Epithelial cell of esophagus (primary cell): ENCODE results near the gene MAD1L1.
"Not testable (repeated sequence)": the region's sequence is repeated elsewhere in the genome, so short reads cannot be mapped to it uniquely, and the experiment has no call there.

ENCODE experiments used
- DNase-seq: peaks from one replicate; pipeline ENCODE4 v3.0.0; 2010; ENCODE audit warnings: low read depth
- H3K4me3 ChIP-seq: 2 replicates; pipeline ENCODE4 v1.5.1; 2011; ENCODE audit warnings: mild to moderate bottlenecking, low read length, control low read depth
- TF ChIP-seq, protein P1 (sequence below): IDR thresholded peaks from 2 replicates; pipeline ENCODE4 v1.5.1; 2011; ENCODE audit warnings: low read depth, mild to moderate bottlenecking, low read length, control low read depth, inconsistent platforms; ENCODE audit not compliant: insufficient read depth; ENCODE audit errors: missing control alignments

MAD1L1 gene

DNA sequence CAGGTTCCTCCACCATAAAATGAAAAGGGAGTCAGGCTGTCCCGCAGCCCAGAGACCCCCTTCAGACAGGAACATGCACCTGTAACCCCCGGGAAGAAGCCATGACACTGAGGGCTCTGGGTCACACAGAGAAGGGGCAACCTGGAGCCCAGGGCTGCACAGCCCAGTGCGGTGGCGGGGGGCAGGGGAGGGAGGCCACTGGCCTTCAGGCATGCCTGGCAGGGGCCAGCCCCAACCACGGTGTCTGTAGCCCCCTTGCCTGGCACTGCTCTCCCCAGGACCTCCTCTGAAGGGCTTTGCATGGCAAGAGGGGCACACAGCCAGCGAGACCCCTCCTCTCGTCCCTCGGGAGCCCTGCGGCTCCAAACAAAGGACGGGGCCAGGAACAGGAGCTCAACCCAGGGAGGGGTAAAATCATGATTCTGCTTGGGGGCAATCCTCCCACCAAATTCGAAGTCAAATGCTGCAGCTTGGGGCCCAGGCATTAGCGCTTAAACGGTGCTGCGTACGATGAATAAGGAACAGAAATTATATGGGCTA, 235.1 kb downstream of the MAD1L1 start:
- no peak for DNase-seq
- no peak overlapping the region for H3K4me3 ChIP-seq
- TF ChIP-seq, protein P1, sequence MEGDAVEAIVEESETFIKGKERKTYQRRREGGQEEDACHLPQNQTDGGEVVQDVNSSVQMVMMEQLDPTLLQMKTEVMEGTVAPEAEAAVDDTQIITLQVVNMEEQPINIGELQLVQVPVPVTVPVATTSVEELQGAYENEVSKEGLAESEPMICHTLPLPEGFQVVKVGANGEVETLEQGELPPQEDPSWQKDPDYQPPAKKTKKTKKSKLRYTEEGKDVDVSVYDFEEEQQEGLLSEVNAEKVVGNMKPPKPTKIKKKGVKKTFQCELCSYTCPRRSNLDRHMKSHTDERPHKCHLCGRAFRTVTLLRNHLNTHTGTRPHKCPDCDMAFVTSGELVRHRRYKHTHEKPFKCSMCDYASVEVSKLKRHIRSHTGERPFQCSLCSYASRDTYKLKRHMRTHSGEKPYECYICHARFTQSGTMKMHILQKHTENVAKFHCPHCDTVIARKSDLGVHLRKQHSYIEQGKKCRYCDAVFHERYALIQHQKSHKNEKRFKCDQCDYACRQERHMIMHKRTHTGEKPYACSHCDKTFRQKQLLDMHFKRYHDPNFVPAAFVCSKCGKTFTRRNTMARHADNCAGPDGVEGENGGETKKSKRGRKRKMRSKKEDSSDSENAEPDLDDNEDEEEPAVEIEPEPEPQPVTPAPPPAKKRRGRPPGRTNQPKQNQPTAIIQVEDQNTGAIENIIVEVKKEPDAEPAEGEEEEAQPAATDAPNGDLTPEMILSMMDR, result no peak

DNA sequence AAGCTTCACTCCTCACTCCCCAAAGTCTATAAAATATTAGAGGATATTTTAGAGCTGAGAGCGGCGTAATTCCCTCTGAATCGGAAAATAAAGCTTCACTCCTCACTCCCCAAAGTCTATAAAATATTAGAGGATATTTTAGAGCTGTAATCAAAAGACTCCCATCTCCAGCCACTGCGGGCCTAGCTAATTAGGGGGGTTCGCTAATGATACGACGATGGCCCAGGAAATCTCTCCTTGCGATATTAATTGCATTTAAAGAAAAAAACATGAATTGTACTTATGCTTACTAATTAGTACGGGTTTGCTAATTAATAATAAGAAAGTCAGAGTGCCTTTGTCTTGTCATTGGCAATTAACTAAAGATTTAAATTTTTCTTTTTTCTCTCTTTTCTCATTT, 235.9 kb downstream of the MAD1L1 start:
- no peak for DNase-seq
- no peak overlapping the region for H3K4me3 ChIP-seq
- TF ChIP-seq, protein P1, result no peak

DNA sequence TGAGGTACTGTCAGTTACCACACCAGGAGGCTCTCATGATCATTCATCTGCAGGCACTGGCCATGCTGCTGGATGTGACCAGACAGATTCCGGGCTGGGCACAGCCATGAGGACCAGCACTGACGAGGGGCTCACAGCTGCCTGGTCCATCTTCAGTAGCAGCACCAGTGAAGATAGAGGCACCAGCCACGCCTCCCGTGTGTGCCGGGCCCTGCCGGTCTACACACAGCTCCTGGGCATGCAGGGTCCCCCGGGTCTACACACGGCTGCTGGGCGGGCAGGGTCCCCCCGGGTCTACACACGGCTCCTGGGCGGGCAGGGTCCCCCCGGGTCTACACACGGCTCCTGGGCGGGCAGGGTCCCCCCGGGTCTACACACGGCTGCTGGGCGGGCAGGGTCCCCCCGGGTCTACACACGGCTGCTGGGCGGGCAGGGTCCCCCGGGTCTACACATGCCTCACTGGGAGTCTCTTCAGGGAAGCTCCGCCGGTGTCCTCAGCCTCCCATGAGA, 236.8 kb downstream of the MAD1L1 start:
- not testable (repeated sequence) for DNase-seq, H3K4me3 ChIP-seq

DNA sequence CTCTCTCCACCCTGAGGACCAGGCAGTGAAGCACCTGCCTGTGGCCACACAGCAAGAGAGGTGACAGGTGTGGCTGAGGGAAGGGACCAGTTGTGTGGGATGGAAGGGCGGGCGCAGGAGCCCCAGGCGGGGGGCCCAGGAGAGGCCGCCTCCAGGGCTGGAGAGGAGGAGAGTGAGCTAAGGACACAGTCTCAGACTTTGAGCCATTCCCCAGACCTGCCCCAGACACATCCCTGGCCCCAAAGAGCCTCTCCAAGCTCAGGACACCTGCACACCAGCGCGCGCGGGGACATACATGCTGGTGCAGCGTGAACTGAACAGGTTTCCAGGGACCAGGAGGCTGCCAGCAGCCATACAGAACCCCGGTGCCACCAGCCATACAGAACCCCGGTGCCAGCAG, 237.3 kb downstream of the MAD1L1 start:
- TF ChIP-seq, protein P1, result no peak
- H3K4me3 ChIP-seq, result no peak overlapping the region
- no peak for DNase-seq

DNA sequence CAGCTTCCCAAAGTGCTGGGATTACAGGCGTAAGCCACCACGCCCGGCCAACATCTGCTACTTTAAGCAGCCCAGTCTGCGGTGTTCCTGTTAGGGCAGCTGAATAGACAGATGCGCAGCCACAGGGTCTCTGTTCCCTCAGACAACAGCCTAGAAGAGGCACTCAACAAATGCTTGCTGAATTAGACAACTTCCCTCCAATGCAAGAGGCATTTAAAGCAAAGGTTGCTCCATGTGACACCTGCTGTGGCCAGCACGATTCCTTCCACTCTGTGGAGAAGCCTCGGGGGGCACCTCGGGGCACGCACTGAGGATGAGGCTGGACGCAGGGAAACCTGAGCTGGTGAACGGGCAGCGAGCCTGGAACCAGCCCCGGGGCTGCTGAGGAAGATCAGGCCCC, 237.8 kb downstream of the MAD1L1 start:
- DNase-seq, result no peak
- TF ChIP-seq, protein P1, result no peak
- no peak overlapping the region for H3K4me3 ChIP-seq

DNA sequence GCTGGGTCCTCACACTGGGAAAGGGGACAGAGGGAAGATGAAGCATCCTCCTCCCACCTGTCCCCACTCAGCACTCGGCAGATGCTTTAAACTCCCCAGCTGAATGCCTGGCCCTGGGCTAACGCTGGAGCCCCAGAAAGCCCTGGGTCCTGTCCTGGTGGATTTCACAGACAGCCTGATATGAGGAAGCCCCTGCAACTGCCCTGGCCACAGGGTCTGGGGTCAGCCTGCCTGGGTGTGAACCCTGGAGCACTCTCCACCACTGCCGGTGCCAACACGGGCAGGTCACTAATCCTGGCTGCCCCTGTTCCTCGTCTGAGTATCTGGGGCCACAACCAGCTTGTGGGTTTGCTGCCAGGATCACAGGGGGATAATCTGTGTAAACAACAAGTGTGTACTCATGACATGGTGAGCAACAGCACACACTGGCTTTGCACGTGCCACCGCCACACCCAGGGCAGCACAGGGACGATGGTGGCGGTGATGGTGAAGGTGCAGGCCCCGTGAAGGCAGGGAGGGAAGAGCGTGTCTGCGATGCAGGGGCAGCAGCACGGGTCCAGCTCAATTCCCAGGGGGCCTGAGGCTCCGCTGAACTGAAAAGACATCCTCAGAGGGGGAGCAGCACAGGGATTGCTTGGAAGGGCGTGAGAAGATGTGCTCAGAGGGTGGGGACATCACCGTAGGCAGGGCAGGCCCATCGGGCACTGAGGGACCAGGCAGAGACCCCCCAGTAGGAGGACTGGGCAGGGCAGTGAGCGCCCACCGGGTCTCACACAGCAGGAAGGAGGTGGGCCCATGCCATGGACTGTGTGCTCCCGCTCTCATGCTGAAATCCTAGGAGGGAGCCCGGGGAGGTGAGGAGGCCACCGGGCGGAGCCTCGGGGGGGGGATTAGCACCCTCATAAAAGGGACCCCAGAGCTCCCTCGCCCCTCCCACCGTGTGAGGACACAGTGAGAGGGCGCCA, 238.7 kb downstream of the MAD1L1 start:
- no peak overlapping the region for H3K4me3 ChIP-seq
- DNase-seq, result no peak
- TF ChIP-seq, protein P1, result no peak

DNA sequence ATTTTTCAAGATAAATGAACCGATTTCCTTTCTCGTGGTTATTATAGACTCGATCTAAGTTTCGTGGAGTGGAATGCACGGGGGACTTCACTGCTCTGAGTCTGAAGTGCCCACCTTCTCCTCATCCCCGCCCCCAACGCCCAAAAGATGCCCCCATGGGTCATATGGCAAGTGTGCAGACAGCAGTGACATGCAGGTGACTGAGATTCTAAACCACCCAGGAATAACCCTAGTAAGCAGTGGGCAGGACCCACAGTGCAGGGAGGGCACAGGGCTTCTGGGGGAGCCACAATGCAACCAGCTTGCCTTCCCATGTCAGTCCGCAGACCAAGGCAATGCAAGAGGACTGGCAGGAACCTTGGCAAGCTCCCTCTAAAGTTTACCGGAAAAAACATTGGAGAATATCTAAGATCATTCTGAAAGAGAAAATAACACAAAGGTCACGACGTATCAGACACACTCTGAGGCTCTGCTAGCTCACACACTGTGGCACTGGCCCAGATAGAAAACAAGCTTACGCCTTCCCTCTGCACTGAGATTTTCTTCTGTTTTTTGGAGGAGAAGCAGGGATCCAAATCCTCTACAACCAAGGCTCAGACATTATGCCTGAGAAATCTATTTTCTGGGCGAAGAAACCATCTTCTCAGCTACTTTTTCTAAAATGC, 239.6 kb downstream of the MAD1L1 start:
- TF ChIP-seq, protein P1, result no peak
- DNase-seq, result no peak
- no peak overlapping the region for H3K4me3 ChIP-seq
